H9 (cell line): ENCODE measurements around the gene KIAA1549. TPM values are rescaled to one million over a fixed set of nuclear protein-coding genes. Genes with fewer than 3 reads are reported as not detected.

Experiments used
- DNase-seq: peaks from one replicate; pipeline ENCODE4 v3.0.0-alpha.2; 2017
- H2AFZ ChIP-seq: one replicate; pipeline ENCODE4 v1.6.1; 2013; ENCODE audit warnings: mild to moderate bottlenecking, low read length, control low read depth, moderate library complexity
- H2AK5ac ChIP-seq: 2 replicates; pipeline ENCODE4 v1.6.1; 2013; ENCODE audit warnings: low read length, control low read depth, mixed read lengths; ENCODE audit not compliant: insufficient read length
- H2BK120ac ChIP-seq: one replicate; pipeline ENCODE4 v1.6.1; 2013; ENCODE audit warnings: low read depth, mild to moderate bottlenecking, low read length, control low read depth, inconsistent platforms; ENCODE audit not compliant: poor library complexity, severe bottlenecking
- H2BK12ac ChIP-seq: 2 replicates; pipeline ENCODE4 v1.6.1; 2013; ENCODE audit warnings: low read length, control low read depth, mixed read lengths, low read depth; ENCODE audit not compliant: insufficient read length
- H2BK15ac ChIP-seq: 2 replicates; pipeline ENCODE4 v1.6.1; 2013; ENCODE audit warnings: low read depth, low read length, control low read depth
- H2BK20ac ChIP-seq: one replicate; pipeline ENCODE4 v1.6.1; 2013; ENCODE audit warnings: low read depth, mild to moderate bottlenecking, low read length, control low read depth, inconsistent platforms; ENCODE audit not compliant: poor library complexity, severe bottlenecking
- H2BK5ac ChIP-seq: 2 replicates; pipeline ENCODE4 v1.6.1; 2013; ENCODE audit warnings: low read length, control low read depth, mixed read lengths; ENCODE audit not compliant: insufficient read length
- H3K14ac ChIP-seq: 2 replicates; pipeline ENCODE4 v1.6.1; 2013; ENCODE audit warnings: low read length, control low read depth; ENCODE audit not compliant: insufficient read depth
- H3K18ac ChIP-seq: 2 replicates; pipeline ENCODE4 v1.6.1; 2013; ENCODE audit warnings: low read depth, mild to moderate bottlenecking, mixed read lengths, low read length, control low read depth; ENCODE audit not compliant: insufficient read length
- H3K23ac ChIP-seq: 2 replicates; pipeline ENCODE4 v1.6.1; 2013; ENCODE audit warnings: low read length, control low read depth, mixed read lengths, low read depth; ENCODE audit not compliant: insufficient read length
- H3K23me2 ChIP-seq: 2 replicates; pipeline ENCODE4 v1.6.1; 2013; ENCODE audit warnings: low read depth, mild to moderate bottlenecking, mixed read lengths, low read length, control low read depth; ENCODE audit not compliant: insufficient read length, poor library complexity, severe bottlenecking
- H3K27ac ChIP-seq: 2 replicates; pipeline ENCODE4 v1.5.1; 2013; ENCODE audit warnings: low read length, control low read depth, mixed read lengths, low read depth; ENCODE audit not compliant: insufficient read length
- H3K27me3 ChIP-seq: 2 replicates; pipeline ENCODE4 v1.6.1; 2013; ENCODE audit warnings: low read length, control low read depth, inconsistent platforms; ENCODE audit not compliant: insufficient read depth
- H3K4ac ChIP-seq: 2 replicates; pipeline ENCODE4 v1.6.1; 2013; ENCODE audit warnings: low read depth, mild to moderate bottlenecking, control low read depth, inconsistent platforms, low read length, moderate library complexity
- H3K4me1 ChIP-seq: 2 replicates; pipeline ENCODE4 v1.6.1; 2013; ENCODE audit warnings: low read length, control low read depth, inconsistent platforms; ENCODE audit not compliant: insufficient read depth
- H3K4me2 ChIP-seq: 2 replicates; pipeline ENCODE4 v1.6.1; 2013; ENCODE audit warnings: low read length, control low read depth, mixed read lengths; ENCODE audit not compliant: insufficient read length, insufficient read depth
- H3K56ac ChIP-seq: 2 replicates; pipeline ENCODE4 v1.6.1; 2013; ENCODE audit warnings: low read depth, mild to moderate bottlenecking, mixed read lengths, low read length, control low read depth; ENCODE audit not compliant: insufficient read length
- H3K79me1 ChIP-seq: 2 replicates; pipeline ENCODE4 v1.6.1; 2013; ENCODE audit warnings: low read depth, mild to moderate bottlenecking, moderate library complexity, low read length, control low read depth, inconsistent platforms; ENCODE audit not compliant: insufficient read depth, poor library complexity, severe bottlenecking
- H3K79me2 ChIP-seq: 2 replicates; pipeline ENCODE4 v1.6.1; 2013; ENCODE audit warnings: low read length, control low read depth, inconsistent platforms; ENCODE audit not compliant: insufficient read depth
- H3K9ac ChIP-seq: 2 replicates; pipeline ENCODE4 v1.6.1; 2013; ENCODE audit warnings: low read length, control low read depth, mixed read lengths; ENCODE audit not compliant: insufficient read length; ENCODE audit errors: extremely low read depth
- H3K9me3 ChIP-seq: one replicate; pipeline ENCODE4 v1.6.1; 2013; ENCODE audit warnings: low read depth, low read length, inconsistent platforms; ENCODE audit not compliant: control insufficient read depth
- H3T11ph ChIP-seq: one replicate; pipeline ENCODE4 v1.6.1; 2013; ENCODE audit warnings: mild to moderate bottlenecking, low read length, control low read depth, inconsistent platforms
- H4K20me1 ChIP-seq: one replicate; pipeline ENCODE4 v1.6.1; 2013; ENCODE audit not compliant: control insufficient read depth, insufficient read length, insufficient read depth
- H4K5ac ChIP-seq: 2 replicates; pipeline ENCODE4 v1.6.1; 2013; ENCODE audit warnings: low read depth, mild to moderate bottlenecking, mixed read lengths, low read length, control low read depth; ENCODE audit not compliant: insufficient read length
- H4K8ac ChIP-seq: replicated peaks from 2 replicates; pipeline ENCODE4 v1.6.1; 2013; ENCODE audit warnings: low read length, control low read depth, mixed read lengths, low read depth; ENCODE audit not compliant: insufficient read length
- H4K91ac ChIP-seq: 2 replicates; pipeline ENCODE4 v1.6.1; 2013; ENCODE audit warnings: low read depth, mild to moderate bottlenecking, moderate library complexity, mixed read lengths, low read length, control low read depth; ENCODE audit not compliant: insufficient read length
- H3K27ac Mint-ChIP-seq, 3 experiments: 2 replicates in 2 of 3; 3 replicates in 1 of 3; pipeline ENCODE4 v1.8.0; 2020 to 2021; ENCODE audit warnings: mixed read lengths in 3 of 3, mild to moderate bottlenecking in 1 of 3, moderate library complexity in 1 of 3
- H3K27me3 Mint-ChIP-seq: 2 replicates; pipeline ENCODE4 v1.8.0; 2021; ENCODE audit warnings: low read depth, mild to moderate bottlenecking, moderate library complexity, mixed read lengths
- H3K36me3 Mint-ChIP-seq, 3 experiments: 2 replicates in 2 of 3; 3 replicates in 1 of 3; pipeline ENCODE4 v1.8.0; 2020 to 2021; ENCODE audit warnings: low read depth in 3 of 3, mixed read lengths in 3 of 3; ENCODE audit not compliant: insufficient read depth in 1 of 3
- H3K4me1 Mint-ChIP-seq, 2 experiments: 2 replicates each; pipeline ENCODE4 v1.8.0; 2020; ENCODE audit warnings: mixed read lengths in 2 of 2
- H3K4me3 Mint-ChIP-seq, 2 experiments: 2 replicates in 1 of 2; 3 replicates in 1 of 2; pipeline ENCODE4 v1.8.0; 2020 to 2021; ENCODE audit warnings: mild to moderate bottlenecking in 2 of 2, mixed read lengths in 2 of 2, moderate library complexity in 1 of 2
- H3K9me3 Mint-ChIP-seq, 2 experiments: 2 replicates in 1 of 2; 3 replicates in 1 of 2; pipeline ENCODE4 v1.8.0; 2020; ENCODE audit warnings: mild to moderate bottlenecking in 2 of 2, mixed read lengths in 2 of 2, moderate library complexity in 1 of 2
- CTCF ChIP-seq: fragments of 200-600 bp; sonication (generic); conservative IDR thresholded peaks from 3 replicates; pipeline ENCODE4 v1.8.0; 2021; ENCODE audit warnings: antibody characterized with exemption, mild to moderate bottlenecking
- WGBS: extraction: QIAGEN DNeasy Blood & Tissue Kit; methylation state at CpG from one replicate; pipeline ENCODE4 v1.1.7; 2013; ENCODE audit warnings: missing lambda C conversion rate, low lambda C conversion rate, mixed read lengths; ENCODE audit not compliant: insufficient read length; ENCODE audit errors: extremely low coverage; 5-methylcytosine and 5-hydroxymethylcytosine counted together
- total RNA-seq: library from RNA; stranded (reverse); gene quantifications from 2 replicates; pipeline ENCODE4 v1.2.1, GENCODE V29; 2021

The KIAA1549 gene
- total RNA-seq, 1 experiment from 2014 or later, result 11.9 TPM

- TF ChIP-seq CTCF, result peak; percentile 25; the same call in 2 of the 3 replicates
- Mint-ChIP-seq H3K27ac (no peak overlapping the region; a peak in 1 of 7 replicates), H3K4me1 (peaks cover 54 to 56% of the 10 kb centered on the region in 2 experiments)
These were observed 1.8 kb downstream of the KIAA1549 start for GRCh38 chr7:138979226-138979979.

More at GRCh38 chr7:138979226-138979979, 1.8 kb downstream of the KIAA1549 start:
- Histone ChIP-seq H2BK5ac (no peak overlapping the region), H2BK15ac (no peak overlapping the region), H2BK12ac (no peak overlapping the region), H3K4me1 (peaks cover 6% of the 10 kb centered on the region; the same call in 1 of the 2 replicates), H4K8ac (no peak overlapping the region), H2BK20ac (no peak overlapping the region), H3K79me2 (peaks cover 3% of the 10 kb centered on the region; the same call in 1 of the 2 replicates), H3K27ac (no peak overlapping the region), H4K20me1 (no peaks in the 10 kb centered on the region), H3K9ac (no peak overlapping the region), H2AK5ac (no peak overlapping the region), H2AFZ (no peak overlapping the region), H3K27me3 (no peaks in the 10 kb centered on the region; the same call in 1 of the 2 replicates), H2BK120ac (no peak overlapping the region), H3K79me1 (no peaks in the 10 kb centered on the region), H3K4ac (no peak overlapping the region), H4K5ac (no peak overlapping the region), H3K9me3 (no peaks in the 10 kb centered on the region), H3T11ph (no peak overlapping the region), H3K23ac (no peak overlapping the region), H3K18ac (no peak overlapping the region), H3K23me2 (peaks cover 13% of the 10 kb centered on the region), H3K14ac (no peak overlapping the region), H4K91ac (no peak overlapping the region), H3K56ac (no peak overlapping the region), H3K4me2 (peak overlapping the region; percentile 96)
- Mint-ChIP-seq H3K9me3 (no peaks in the 10 kb centered on the region), H3K27me3 (peaks cover 7% of the 10 kb centered on the region), H3K36me3 (peaks cover 2 to 7% (median 2%) of the 10 kb centered on the region in 3 experiments; a peak in 4 of 7 replicates), H3K4me3 (peak overlapping the region; percentile 89 to 94)
- no CpG with 5 or more reads among the region's 6 CpGs for WGBS
- DNase-seq, result no peak
